ENCODE results near the gene SLC25A5.

DNA sequence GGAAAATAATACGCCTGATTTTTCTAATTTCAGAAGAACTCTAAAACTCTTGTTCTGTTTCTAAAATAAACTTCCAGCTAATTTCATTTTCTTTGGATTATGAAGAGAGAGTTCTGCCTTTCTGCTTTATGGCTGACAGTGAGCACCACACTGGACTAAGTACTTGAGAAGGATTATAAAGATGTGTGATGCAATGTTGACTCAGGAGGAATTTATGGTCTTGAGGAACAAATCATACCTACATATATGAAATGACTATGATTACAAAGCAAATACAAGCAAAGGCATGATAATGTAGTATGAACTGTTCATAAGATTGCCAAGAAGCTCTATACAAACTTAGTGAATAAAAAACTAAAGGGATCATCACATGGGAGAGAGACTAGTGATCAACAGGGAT, 13.0 kb upstream of the SLC25A5 start:
- TF ChIP-seq, protein P1, sequence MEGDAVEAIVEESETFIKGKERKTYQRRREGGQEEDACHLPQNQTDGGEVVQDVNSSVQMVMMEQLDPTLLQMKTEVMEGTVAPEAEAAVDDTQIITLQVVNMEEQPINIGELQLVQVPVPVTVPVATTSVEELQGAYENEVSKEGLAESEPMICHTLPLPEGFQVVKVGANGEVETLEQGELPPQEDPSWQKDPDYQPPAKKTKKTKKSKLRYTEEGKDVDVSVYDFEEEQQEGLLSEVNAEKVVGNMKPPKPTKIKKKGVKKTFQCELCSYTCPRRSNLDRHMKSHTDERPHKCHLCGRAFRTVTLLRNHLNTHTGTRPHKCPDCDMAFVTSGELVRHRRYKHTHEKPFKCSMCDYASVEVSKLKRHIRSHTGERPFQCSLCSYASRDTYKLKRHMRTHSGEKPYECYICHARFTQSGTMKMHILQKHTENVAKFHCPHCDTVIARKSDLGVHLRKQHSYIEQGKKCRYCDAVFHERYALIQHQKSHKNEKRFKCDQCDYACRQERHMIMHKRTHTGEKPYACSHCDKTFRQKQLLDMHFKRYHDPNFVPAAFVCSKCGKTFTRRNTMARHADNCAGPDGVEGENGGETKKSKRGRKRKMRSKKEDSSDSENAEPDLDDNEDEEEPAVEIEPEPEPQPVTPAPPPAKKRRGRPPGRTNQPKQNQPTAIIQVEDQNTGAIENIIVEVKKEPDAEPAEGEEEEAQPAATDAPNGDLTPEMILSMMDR (IDR thresholded peaks at IDR 0.05): no peak
- TF ChIP-seq EZH2phosphoT487 (IDR thresholded peaks at IDR 0.05) (no peak), EZH2 (IDR thresholded peaks at IDR 0.05) (no peak)
